NCI-H82 (cell line): ENCODE measurements around the gene GFRAL.
A peak's percentile ranks its signal among the peaks of the same experiment; 100 is the strongest.
"Not testable (repeated sequence)": the region's sequence is repeated elsewhere in the genome, so short reads cannot be mapped to it uniquely, and the experiment has no call there.

Source experiments
- DNase-seq: peaks from one replicate; lab custom pipeline; 2025; lab: John Stamatoyannopoulos, UW

GFRAL gene

DNA sequence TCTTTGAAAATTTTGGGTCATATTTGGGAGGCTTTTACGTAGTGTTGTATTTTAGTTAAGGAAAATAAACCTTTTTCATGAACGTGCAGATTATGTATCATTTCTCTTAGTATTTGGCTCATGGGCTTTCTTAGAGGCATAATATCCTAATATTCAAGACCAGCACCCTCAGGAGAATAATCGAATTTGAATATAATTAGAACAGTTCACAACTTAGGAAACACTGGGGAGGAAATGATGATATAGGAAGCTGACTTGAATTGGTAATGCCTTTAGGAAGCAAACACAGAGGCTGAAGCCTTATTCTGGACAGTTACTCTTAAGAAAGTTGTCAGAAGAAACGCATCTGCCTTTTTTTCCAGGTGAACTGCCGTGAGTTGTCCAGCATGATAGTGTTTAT lies at the start of gene GFRAL:
TSS of gene GFRAL (plus strand) at position 301 of the 400 bp plus-strand sequence. CDS start at position 387, 86 bp downstream.
- no peak for DNase-seq

- no peak for DNase-seq
These were observed 49.6 kb upstream of the GFRAL start for GRCh38 chr6:55277646-55278045.

DNA sequence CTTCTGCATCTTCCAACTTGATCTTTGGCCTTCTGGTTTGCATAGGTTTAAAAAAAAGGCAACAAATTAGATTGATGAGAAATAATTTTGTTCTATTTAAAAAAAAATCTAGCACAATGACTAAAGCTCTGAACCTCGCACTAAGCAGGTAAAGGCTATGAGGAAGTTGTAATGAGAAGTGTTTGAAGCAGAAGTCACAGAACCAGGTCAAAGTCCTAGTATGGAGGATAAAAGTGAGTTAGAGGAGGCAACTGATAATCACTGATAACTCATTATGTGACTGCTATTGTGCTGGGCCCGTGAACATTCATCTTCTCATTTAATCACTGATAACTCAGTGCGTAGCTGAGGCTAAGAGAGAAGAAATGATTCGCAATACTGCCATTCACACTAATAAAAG lies 46.1 kb upstream of the GFRAL start:
- no peak for DNase-seq

- DNase-seq = no peak
These were observed 45.2 kb upstream of the GFRAL start for GRCh38 chr6:55282115-55282514.

- DNase-seq = no peak
These were observed 40.4 kb upstream of the GFRAL start for GRCh38 chr6:55286824-55287223.

GRCh38 chr6:55290736-55291135 lies 36.5 kb upstream of the GFRAL start:
- no peak for DNase-seq

DNA sequence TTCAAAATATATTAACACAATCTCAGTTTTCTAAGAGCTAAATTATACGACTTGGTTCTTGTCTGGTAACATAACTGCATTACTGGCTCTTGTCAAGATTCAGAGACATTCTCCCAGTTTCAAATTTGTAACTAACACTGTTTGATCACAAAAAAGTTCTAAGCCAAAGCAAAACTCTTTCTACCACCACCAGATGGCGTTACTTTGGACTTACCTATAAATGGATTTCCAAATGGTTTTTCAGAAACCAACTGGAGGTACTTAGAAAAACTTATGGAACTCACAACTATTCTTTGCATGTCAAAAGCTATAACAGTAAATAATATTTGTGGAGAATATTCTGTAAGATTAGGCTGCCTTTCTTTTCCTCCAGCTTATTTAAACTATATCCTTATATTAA lies 34.2 kb upstream of the GFRAL start:
- peak; percentile 52 for DNase-seq

- not testable (repeated sequence) for DNase-seq
These were observed 30.1 kb upstream of the GFRAL start for GRCh38 chr6:55297214-55297613.

- peak; percentile 15 for DNase-seq
These were observed 27.8 kb upstream of the GFRAL start for GRCh38 chr6:55299286-55299985.

GRCh38 chr6:55304747-55305146 lies 22.5 kb upstream of the GFRAL start:
- DNase-seq = no peak

GRCh38 chr6:55319961-55320695 lies 7.1 kb upstream of the GFRAL start:
- DNase-seq = no peak

- DNase-seq = no peak
These were observed 6.6 kb upstream of the GFRAL start for GRCh38 chr6:55320696-55321086.

GRCh38 chr6:55377150-55377549 lies 49.9 kb downstream of the GFRAL start:
- no peak for DNase-seq

DNA sequence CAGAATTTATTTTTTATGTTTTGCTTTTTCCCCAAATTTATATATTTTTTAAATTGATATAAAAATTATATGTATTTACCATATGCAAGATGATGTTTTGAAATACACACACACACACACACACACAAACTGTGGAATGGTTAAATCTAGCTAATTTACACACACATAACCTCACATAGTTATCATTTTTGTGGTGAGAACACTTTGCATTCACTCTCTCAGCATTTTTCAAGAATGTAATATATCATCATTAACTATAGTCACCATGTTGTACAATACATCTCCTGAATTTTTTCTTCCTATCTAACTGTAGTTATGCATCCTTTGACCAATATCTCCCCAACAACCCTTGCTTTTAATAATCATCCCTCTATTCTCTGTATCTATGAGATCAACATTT lies 52.2 kb downstream of the GFRAL start:
- DNase-seq = no peak

- no peak for DNase-seq
These were observed 52.6 kb downstream of the GFRAL start for GRCh38 chr6:55379895-55380294.

DNA sequence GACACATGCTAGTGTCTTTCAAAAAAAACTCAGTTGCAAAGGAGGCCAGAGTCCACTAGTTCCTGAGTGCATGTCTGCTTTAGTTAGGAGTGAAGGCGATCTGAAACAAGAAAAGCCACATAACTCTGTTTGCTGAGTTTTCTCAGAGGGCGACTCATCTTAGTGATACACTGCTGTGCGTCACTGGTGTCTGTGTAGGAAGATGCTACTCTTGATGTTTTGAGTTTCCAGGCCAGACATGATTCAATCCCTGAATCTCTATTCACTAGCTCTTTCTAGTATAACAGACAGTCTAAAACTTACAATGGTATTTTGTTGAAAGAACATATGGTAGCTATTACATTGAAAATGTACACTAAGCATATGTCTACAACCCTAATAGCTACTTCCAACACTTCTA lies 60.9 kb downstream of the GFRAL start:
- no peak for DNase-seq

DNA sequence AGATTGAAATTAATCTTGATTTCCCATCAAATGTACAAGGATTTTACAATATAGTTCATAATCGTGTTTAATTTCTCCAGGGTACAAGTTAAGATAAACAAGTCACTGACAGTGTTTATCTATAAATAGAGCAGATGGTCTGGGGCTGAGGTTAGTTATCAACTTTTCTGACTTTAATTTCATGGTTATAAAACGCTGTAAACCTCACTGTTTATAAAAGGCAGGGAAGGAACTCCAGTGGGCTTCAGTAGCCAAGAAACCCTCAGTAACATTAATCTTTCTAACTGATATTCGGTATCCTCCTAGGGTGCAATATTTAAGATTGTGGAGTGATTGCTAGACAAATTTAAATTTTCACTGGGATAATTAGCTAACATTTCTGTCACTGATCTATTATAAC lies 68.6 kb downstream of the GFRAL start:
- DNase-seq = no peak

- DNase-seq = no peak
These were observed 70.7 kb downstream of the GFRAL start for GRCh38 chr6:55397986-55398385.

- DNase-seq = no peak
These were observed 72.1 kb downstream of the GFRAL start for GRCh38 chr6:55399351-55399750.

- DNase-seq = no peak
These were observed 78.4 kb downstream of the GFRAL start for GRCh38 chr6:55405474-55406235.

DNA sequence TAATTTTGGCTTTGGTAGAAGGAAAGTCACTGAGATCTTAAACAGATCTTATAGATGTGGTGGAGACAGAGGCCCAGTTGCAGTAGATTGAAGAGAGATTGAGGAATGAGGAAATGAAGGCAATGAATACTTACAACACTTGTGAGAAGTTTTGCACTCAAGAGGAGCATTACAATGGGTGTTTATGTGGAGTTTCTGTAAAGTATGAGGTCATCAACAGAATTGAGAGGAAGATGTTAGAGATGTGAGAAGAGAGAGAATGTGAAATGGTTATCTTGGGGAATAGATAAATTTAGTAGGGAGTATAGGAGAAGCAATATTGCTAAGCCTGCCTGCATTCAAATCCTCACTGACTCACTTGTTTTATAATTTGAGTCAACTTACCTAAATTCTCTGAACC lies 83.4 kb downstream of the GFRAL start:
- no peak for DNase-seq

DNA sequence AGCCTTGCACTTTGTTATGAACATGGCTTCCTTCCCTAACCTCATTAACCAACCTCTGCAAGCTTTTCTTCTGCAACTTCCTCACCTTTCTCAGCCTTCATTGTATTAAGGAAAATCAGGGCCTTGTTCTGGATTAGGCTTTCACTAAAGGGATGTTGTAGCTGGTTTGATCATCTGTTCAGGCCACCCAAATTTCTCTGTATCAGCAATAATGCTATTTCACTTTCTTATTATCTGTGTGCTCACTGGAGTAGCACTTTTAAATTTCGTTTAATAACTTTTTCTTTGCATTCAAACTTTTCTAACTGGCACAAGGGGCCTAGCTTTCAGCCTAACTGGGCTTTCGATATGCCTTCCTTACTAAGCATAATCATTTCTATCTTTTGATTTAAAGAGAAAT lies 96.7 kb downstream of the GFRAL start:
- DNase-seq = no peak
